ENCODE measurements around the gene CAPRIN2. TPM values are rescaled to one million over a fixed set of nuclear protein-coding genes. Genes with fewer than 3 reads are reported as not detected.

The CAPRIN2 gene
- total and polyA plus RNA-seq, 3 experiments from 2014 or later: 8.8 to 11.5 (median 11.1) TPM

DNA sequence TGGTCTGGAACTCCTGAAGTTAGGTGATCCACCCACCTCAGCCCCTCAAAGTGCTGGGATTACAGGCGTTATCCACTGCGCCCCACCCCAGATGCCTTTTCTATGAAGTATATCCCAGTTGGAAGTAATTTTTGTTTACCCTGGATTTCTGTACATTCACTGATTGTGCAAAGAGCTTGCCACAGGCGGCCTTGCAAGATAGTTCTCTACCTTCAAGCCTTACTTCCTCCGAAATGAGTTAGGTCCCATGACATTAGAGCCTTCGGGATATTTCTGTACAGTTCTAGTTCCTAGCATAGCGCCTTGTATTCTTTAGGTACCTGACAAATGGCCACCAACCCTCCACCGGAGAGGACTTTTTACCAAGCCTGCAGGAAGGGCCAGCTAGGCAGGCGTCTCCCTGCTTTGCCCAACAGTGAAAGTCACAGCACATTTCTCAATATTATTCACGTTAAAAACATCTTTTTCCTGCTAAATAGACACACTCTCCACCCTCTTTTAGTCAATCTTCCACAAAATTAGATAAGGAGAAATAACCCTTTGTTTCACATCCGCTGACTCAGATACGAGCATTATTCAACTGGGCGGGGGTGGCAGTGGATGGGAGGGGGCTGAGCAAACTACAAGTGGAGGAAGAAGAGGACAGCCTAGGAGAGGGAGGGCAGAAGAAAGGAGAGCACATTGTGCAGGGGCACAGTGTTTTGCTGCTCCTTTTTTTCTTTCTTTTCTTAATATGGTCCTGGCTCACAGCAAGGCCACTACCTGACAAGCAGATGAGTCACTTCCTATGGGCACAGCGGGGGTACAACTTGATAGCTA, 40.0 kb upstream of the CAPRIN2 start:
- peak overlapping the region in 4 of 8 donors; percentile 29 to 72 (median 62) for H3K27ac Mint-ChIP-seq
- H3K9me3 Mint-ChIP-seq: no peaks in the 10 kb centered on the region
- DNase-seq: no peak
- Histone ChIP-seq H3K4me1 (ENCODE audit: insufficient read depth, low read length) (no peaks in the 10 kb centered on the region), H3K4me3 (ENCODE audit: low read length) (peak overlapping the region; percentile 41), H3K27ac (ENCODE audit: low read depth, low read length) (no peak overlapping the region), H3K9me3 (ENCODE audit: low read length) (no peaks in the 10 kb centered on the region), H3K36me3 (ENCODE audit: insufficient read depth, low read length) (no peaks in the 10 kb centered on the region), H3K27me3 (ENCODE audit: insufficient read depth, low read length, poor library complexity, severe bottlenecking) (peaks cover 5% of the 10 kb centered on the region)
- peaks cover 20 to 47% of the 10 kb centered on the region in 2 donors for H3K27me3 Mint-ChIP-seq
- H3K4me1 Mint-ChIP-seq: peaks cover 12 to 21% (median 13%) of the 10 kb centered on the region in 3 donors
- no peaks in the 10 kb centered on the region for H3K36me3 Mint-ChIP-seq
- POLR2A ChIA-PET: no interaction called here
- H3K4me3 Mint-ChIP-seq: peak overlapping the region; percentile 76 to 89 (median 84)
- CTCF ChIA-PET: interaction anchor here (1.0 to 1.8 kb wide), 2 partner anchors 27 to 40 kb away, joined by 3 to 8 read pairs; partner anchors contain the start of gene CAPRIN2

DNA sequence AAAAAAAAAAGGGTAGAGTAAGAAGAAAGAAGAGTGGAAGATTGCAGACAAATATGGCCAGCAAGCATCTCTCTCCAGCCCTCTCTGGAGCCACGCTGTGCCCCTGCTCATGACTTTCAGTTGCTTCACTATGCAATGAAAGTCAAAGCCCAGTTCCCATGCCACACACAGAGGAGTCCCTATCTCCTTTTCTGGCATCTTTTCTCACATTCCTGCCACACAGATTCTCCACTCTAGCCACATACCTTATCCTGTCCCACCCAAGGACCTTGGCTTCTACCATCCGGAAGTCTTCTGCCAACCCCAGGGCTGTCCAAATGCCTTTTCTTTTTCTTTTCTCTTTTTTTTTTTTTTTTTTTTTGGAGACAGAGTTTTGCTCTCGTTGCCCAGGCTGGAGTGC, 39.3 kb upstream of the CAPRIN2 start:
- Mint-ChIP-seq H3K4me1 (peaks cover 12 to 21% (median 13%) of the 10 kb centered on the region in 3 donors), H3K9me3 (no peaks in the 10 kb centered on the region), H3K27me3 (peaks cover 20 to 42% of the 10 kb centered on the region in 2 donors), H3K27ac (peak overlapping the region in 2 of 8 donors; percentile 29 to 43), H3K4me3 (peak overlapping the region in 4 of 7 donors; percentile 39 to 73 (median 48)), H3K36me3 (no peaks in the 10 kb centered on the region)
- ChIA-PET POLR2A (no interaction called here), CTCF (no interaction called here)
- Histone ChIP-seq H3K4me1 (ENCODE audit: insufficient read depth, low read length) (no peaks in the 10 kb centered on the region), H3K4me3 (ENCODE audit: low read length) (no peak overlapping the region), H3K27me3 (ENCODE audit: insufficient read depth, low read length, poor library complexity, severe bottlenecking) (peaks cover 5% of the 10 kb centered on the region), H3K36me3 (ENCODE audit: insufficient read depth, low read length) (no peaks in the 10 kb centered on the region), H3K27ac (ENCODE audit: low read depth, low read length) (no peak overlapping the region), H3K9me3 (ENCODE audit: low read length) (no peaks in the 10 kb centered on the region)
- no peak for DNase-seq

DNA sequence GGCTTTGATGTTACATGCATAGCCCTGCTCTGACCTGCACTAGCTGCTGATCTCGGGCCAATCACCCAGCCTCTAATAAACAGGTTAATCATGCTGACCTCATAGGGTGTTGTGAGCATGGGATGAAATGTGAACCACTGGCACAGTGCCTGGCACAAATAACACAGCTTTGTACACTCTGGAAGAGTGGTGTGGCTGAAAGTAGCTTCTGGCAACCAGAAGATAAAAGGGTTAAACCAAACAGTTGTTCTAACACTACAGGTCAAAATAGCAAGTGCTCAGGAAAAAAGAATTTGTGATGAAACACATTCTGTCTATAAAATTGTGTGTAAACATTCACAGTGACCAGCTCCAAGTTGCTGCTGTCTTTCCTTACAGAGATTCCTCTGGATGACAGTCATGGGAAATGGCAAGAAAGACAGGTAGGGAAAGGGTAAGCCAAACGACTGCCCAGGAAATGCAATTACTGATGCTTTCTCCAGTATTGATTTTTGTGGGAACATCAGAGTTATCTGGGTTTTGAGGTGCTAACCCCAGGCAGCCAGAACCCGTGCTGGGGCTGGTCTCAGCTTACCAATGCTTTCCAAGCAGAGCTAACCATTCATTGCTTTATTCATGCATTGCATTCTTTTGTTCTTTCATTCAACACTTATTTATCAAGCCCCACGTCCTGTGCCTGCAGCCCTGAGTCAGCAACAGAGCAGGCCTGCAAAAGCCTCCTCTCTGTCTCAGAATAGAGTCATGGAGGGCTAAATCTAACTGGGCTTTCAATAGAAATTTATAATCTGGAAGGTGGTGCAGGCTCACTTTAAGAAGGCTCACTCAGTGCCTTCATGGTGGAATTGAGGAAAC, 38.1 kb upstream of the CAPRIN2 start:
- CTCF ChIA-PET: interaction anchor here (1.2 kb wide), 1 partner anchor 29 kb away, joined by 4 read pairs; no protein-coding TSS in a partner anchor

DNA sequence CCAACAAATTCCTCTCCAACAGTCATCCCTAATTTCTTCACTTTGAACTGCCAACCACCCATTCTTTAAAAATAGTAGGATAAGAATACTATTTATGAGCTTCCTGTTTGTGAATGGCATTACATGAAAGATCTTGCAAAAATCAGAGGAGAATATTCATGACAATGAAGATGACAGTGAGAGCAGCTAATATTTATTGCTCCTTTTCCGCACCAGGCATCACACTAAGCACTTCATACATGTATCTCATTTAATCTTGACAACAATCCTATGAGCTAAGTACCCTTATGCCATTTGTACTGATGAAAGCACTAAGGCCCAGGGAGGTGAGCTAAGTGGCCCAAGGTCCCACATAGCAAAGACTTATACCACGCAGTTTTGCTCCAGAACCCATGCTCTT, 37.3 kb upstream of the CAPRIN2 start:
- ChIA-PET CTCF (no interaction called here), POLR2A (no interaction called here)
- Mint-ChIP-seq H3K4me1 (peaks cover 7 to 20% (median 11%) of the 10 kb centered on the region in 3 donors), H3K4me3 (no peak overlapping the region), H3K27ac (no peak overlapping the region), H3K27me3 (peaks cover 11 to 24% of the 10 kb centered on the region in 2 donors), H3K36me3 (no peaks in the 10 kb centered on the region), H3K9me3 (no peaks in the 10 kb centered on the region)
- Histone ChIP-seq H3K27me3 (ENCODE audit: insufficient read depth, low read length, poor library complexity, severe bottlenecking) (peaks cover 4% of the 10 kb centered on the region), H3K36me3 (ENCODE audit: insufficient read depth, low read length) (no peaks in the 10 kb centered on the region), H3K9me3 (ENCODE audit: low read length) (no peaks in the 10 kb centered on the region), H3K4me1 (ENCODE audit: insufficient read depth, low read length) (no peaks in the 10 kb centered on the region), H3K27ac (ENCODE audit: low read depth, low read length) (no peak overlapping the region), H3K4me3 (ENCODE audit: low read length) (no peak overlapping the region)
- DNase-seq: no peak

More for the DNA sequence above, 38.1 kb upstream of the CAPRIN2 start:
- Mint-ChIP-seq H3K4me1 (peaks cover 12 to 21% (median 13%) of the 10 kb centered on the region in 3 donors), H3K4me3 (peak overlapping the region in 2 of 7 donors; percentile 50 to 58), H3K36me3 (no peaks in the 10 kb centered on the region), H3K9me3 (no peaks in the 10 kb centered on the region), H3K27me3 (peaks cover 18 to 31% of the 10 kb centered on the region in 2 donors), H3K27ac (peak overlapping the region in 3 of 8 donors; percentile 11 to 41 (median 26))
- no peak for DNase-seq
- H3K27ac ChIP-seq (ENCODE audit: low read depth, low read length): no peak overlapping the region
- peaks cover 5% of the 10 kb centered on the region for H3K27me3 ChIP-seq (ENCODE audit: insufficient read depth, low read length, poor library complexity, severe bottlenecking)
- POLR2A ChIA-PET: interaction anchor here (0.6 kb wide), 1 partner anchor 22 kb away, joined by 5 read pairs; no protein-coding TSS in a partner anchor
- H3K4me3 ChIP-seq (ENCODE audit: low read length): no peak overlapping the region
- no peaks in the 10 kb centered on the region for H3K36me3 ChIP-seq (ENCODE audit: insufficient read depth, low read length)
- no peaks in the 10 kb centered on the region for H3K4me1 ChIP-seq (ENCODE audit: insufficient read depth, low read length)
- H3K9me3 ChIP-seq (ENCODE audit: low read length): no peaks in the 10 kb centered on the region

DNA sequence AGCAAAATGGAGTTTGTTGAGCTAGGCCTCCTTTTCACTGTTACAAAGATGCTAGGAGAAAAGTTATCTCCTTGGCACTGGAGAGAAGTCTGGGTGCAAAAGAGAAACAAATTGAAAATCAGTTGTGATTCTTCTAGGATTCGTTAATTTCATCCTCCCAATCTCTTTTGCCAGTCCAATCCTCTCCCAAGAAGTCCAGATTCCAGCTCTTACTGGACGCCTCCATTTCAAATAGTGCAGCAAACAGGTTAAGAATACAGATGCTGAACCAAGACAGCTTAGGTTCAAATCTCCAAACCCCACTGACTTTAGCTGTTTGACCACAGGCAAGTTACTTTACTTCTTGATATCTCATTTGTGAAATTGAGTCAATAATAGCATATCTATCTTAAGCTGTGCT, 34.0 kb upstream of the CAPRIN2 start:
- H3K36me3 Mint-ChIP-seq: no peaks in the 10 kb centered on the region
- H3K27ac Mint-ChIP-seq: no peak overlapping the region
- no peak overlapping the region for H3K4me3 Mint-ChIP-seq
- Histone ChIP-seq H3K27ac (ENCODE audit: low read depth, low read length) (no peak overlapping the region), H3K27me3 (ENCODE audit: insufficient read depth, low read length, poor library complexity, severe bottlenecking) (no peaks in the 10 kb centered on the region), H3K4me1 (ENCODE audit: insufficient read depth, low read length) (no peaks in the 10 kb centered on the region), H3K4me3 (ENCODE audit: low read length) (no peak overlapping the region), H3K36me3 (ENCODE audit: insufficient read depth, low read length) (no peaks in the 10 kb centered on the region), H3K9me3 (ENCODE audit: low read length) (no peaks in the 10 kb centered on the region)
- H3K4me1 Mint-ChIP-seq: no peaks in the 10 kb centered on the region
- POLR2A ChIA-PET: no interaction called here
- H3K27me3 Mint-ChIP-seq: peaks cover 5 to 17% of the 10 kb centered on the region in 2 donors
- no peak for DNase-seq
- CTCF ChIA-PET: interaction anchor here (1.3 to 1.5 kb wide), 2 partner anchors 34 to 35 kb away, joined by 3 to 5 read pairs; no protein-coding TSS in a partner anchor
- H3K9me3 Mint-ChIP-seq: no peaks in the 10 kb centered on the region

DNA sequence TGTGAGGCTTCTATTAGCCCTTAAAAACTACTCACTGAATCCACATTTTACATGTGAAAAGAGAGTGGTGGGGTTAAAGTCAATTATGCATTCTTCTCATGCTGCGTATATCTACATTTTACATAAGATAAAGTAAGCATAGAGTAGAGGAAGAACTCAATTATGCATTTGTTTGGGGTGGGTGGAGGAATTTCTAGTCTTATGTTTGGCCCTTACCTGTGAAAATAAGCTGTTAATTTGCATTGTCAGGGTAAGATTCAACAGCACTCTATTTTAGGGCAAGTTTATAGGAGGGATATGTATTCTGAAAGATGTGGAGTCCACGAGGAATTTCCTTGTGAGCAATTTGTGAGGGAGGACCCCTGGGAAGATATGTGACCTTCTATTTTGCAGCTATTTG, 30.9 kb upstream of the CAPRIN2 start:
- POLR2A ChIA-PET: no interaction called here
- Mint-ChIP-seq H3K4me1 (no peaks in the 10 kb centered on the region), H3K36me3 (no peaks in the 10 kb centered on the region), H3K27me3 (peaks cover 7 to 25% of the 10 kb centered on the region in 2 donors), H3K4me3 (no peak overlapping the region), H3K27ac (no peak overlapping the region), H3K9me3 (no peaks in the 10 kb centered on the region)
- CTCF ChIA-PET: no interaction called here
- Histone ChIP-seq H3K4me3 (ENCODE audit: low read length) (no peak overlapping the region), H3K27me3 (ENCODE audit: insufficient read depth, low read length, poor library complexity, severe bottlenecking) (no peaks in the 10 kb centered on the region), H3K36me3 (ENCODE audit: insufficient read depth, low read length) (no peaks in the 10 kb centered on the region), H3K27ac (ENCODE audit: low read depth, low read length) (no peak overlapping the region), H3K4me1 (ENCODE audit: insufficient read depth, low read length) (no peaks in the 10 kb centered on the region), H3K9me3 (ENCODE audit: low read length) (no peaks in the 10 kb centered on the region)
- DNase-seq: no peak

DNA sequence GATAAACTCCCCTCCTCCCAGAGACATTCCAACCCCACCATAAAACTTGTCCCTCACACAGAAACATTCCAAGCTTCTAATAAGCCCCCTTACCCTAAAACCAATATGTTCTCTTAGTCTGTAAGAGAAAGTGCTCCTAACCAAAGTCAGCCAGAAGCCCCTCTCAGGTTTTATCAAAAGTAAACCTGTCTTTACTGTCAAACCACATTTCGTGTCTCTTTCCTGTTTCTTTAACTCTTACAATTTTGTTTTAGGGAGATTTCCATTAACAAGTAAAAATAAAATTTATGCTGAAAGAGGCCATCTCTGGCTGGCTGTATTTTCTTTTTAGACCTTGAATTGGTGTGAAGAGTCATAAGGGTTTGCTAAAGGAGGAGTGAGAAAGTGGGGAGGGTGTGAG, 29.8 kb upstream of the CAPRIN2 start:
- DNase-seq: no peak
- peak overlapping the region in 1 of 8 donors; percentile 27 for H3K27ac Mint-ChIP-seq
- no peak overlapping the region for H3K4me3 Mint-ChIP-seq
- no peaks in the 10 kb centered on the region for H3K36me3 Mint-ChIP-seq
- ChIA-PET CTCF (no interaction called here), POLR2A (no interaction called here)
- no peaks in the 10 kb centered on the region for H3K36me3 ChIP-seq (ENCODE audit: insufficient read depth, low read length)
- H3K27me3 Mint-ChIP-seq: peaks cover 11 to 29% of the 10 kb centered on the region in 2 donors
- H3K9me3 ChIP-seq (ENCODE audit: low read length): no peaks in the 10 kb centered on the region
- no peaks in the 10 kb centered on the region for H3K27me3 ChIP-seq (ENCODE audit: insufficient read depth, low read length, poor library complexity, severe bottlenecking)
- no peaks in the 10 kb centered on the region for H3K4me1 Mint-ChIP-seq
- no peak overlapping the region for H3K4me3 ChIP-seq (ENCODE audit: low read length)
- no peak overlapping the region for H3K27ac ChIP-seq (ENCODE audit: low read depth, low read length)
- H3K9me3 Mint-ChIP-seq: no peaks in the 10 kb centered on the region
- no peaks in the 10 kb centered on the region for H3K4me1 ChIP-seq (ENCODE audit: insufficient read depth, low read length)

DNA sequence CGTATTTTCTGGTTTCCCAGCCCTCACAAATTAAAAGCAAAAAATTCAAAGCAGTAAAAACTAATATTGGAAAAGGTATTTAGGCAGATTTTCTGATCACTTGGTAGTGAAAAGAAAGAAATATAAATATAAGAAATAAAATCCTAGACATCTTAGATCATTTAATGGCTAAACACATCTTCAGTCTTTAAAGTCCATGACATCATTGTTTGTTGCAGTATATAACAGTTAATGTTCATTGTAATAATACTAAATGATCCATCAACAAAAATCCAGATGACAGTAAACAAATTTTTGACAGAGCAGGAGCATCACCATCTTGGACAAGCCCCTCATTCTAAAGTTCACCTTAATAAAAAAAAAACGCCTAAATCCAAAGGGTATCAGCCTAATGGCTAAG, 29.2 kb upstream of the CAPRIN2 start:
- Histone ChIP-seq H3K9me3 (ENCODE audit: low read length) (no peaks in the 10 kb centered on the region), H3K27ac (ENCODE audit: low read depth, low read length) (no peak overlapping the region), H3K27me3 (ENCODE audit: insufficient read depth, low read length, poor library complexity, severe bottlenecking) (no peaks in the 10 kb centered on the region), H3K4me1 (ENCODE audit: insufficient read depth, low read length) (no peaks in the 10 kb centered on the region), H3K4me3 (ENCODE audit: low read length) (no peak overlapping the region), H3K36me3 (ENCODE audit: insufficient read depth, low read length) (no peaks in the 10 kb centered on the region)
- peaks cover 11 to 34% of the 10 kb centered on the region in 2 donors for H3K27me3 Mint-ChIP-seq
- POLR2A ChIA-PET: no interaction called here
- no peak overlapping the region for H3K27ac Mint-ChIP-seq
- no peak for DNase-seq
- H3K36me3 Mint-ChIP-seq: no peaks in the 10 kb centered on the region
- H3K4me3 Mint-ChIP-seq: no peak overlapping the region
- CTCF ChIA-PET: no interaction called here
- no peaks in the 10 kb centered on the region for H3K4me1 Mint-ChIP-seq
- H3K9me3 Mint-ChIP-seq: no peaks in the 10 kb centered on the region

Data from CD8-positive, alpha-beta memory T cell (primary cell).